HS-5 (cell line): Measurements from ENCODE around the gene CACNA1B.
A peak's percentile ranks its signal among the peaks of the same experiment; 100 is the strongest.

ENCODE experiments used
- DNase-seq: peaks from one replicate; pipeline ENCODE4 v3.0.0-alpha.2; 2012; ENCODE audit warnings: low read depth

Gene CACNA1B

DNA sequence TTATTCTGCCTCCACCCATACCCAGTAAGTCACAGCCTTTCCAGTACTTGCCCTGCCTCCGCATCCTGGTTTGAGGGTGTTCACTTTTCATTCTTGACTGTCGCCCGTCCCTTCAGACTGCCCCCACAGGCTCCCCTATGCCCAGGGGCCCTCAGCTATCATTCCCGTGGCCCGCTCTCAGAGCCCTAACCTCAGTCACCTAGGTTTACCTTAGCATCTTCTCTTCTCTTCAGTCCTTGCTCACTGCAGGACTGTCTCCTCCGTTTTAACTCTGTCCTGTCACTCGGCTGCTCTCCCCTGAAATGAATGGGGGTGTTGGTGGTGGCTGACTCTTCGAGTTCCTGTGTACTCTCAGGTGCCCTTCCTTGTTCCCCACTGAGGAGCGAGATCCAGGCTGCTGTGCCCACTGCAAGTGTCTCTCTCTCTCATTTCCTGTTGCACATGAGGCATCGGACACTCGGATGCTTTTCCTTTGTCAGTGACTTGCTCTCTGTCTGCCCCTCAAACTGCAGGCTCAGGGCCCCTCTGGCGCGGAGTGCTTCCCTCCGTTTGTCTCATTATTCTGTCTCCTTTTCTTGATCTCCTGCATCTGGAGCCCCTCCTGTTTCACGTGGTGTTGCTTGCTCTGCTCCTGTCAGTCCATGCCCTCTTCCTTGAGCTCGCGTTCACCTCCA, 89.8 kb downstream of the CACNA1B start:
- no peak for DNase-seq

DNA sequence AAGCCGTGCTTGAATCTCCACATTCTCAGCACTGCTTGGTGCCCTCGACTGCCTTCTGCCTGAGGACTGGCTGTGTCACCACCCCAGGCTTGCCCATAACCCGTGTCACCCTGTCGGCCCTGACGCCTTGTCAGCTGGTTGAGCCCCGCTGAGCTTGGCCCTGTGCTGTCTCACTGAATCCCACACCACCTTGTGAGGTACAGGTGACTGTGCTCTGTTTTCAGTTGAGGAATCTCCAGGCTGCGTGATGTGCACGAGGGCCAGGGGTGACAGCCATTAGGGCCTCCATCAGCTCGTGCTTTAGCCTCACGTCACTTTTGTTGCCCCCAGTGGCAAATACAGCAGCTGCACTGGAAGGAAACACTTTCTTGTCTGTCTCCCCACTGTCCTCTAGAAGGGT, 90.7 kb downstream of the CACNA1B start:
- no peak for DNase-seq

DNA sequence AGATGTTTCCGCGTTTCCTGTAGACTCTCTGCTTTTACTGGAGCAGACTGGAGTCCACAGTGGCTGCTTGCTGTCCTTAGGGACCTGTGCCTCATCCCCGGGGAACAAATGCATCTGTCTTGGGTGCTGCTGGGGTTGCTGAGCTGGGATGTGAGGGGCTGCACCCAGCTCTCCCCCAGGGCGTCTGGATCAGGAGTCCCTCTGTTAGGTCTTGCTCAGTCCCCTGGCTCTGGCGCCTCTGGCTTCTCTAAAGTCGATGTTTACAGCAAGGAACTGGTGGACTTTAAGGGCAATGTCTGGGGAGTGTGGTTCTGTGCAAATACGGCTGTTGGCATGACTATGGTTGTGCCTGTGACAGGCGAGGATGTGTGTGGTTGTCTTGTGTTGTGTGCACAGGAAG, 91.4 kb downstream of the CACNA1B start:
- DNase-seq, result no peak

DNA sequence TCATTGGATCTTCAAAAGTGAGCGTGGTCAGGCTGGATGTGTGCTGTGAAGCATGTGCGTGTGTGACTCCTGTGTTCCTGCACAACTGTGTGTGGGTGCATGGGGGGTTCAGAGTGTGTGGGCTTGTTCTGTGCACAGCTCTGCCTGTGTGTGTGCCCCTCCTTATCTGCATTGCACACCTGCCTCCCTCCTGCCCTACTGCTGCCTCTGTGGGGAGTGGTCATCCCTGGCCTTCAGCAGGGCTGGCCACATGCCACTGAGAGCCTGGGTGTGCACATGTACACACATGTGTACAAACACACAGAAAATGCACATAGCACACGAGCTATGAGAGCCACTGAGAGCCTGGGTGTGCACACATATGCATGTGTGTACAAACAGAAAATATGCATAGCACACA, 92.1 kb downstream of the CACNA1B start:
- DNase-seq, result no peak

DNA sequence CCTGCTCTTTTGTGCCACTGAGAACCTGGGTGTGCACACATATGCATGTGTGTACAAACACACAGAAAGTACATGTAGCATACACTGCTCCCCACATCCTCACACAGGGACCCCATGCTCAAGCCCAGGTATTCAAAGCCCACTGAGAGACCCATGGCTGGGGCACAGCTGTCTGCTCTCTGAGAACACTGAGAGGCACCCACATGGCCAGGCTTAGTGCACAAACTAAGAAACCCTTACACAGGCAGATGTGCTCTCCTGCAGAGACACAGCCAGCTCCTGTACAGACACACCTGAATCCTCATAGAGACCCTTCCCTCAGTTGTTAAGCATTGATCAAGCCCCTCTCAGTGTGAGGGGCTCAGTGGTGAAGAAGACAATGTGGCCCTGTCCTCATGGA, 92.5 kb downstream of the CACNA1B start:
- DNase-seq, result no peak

DNA sequence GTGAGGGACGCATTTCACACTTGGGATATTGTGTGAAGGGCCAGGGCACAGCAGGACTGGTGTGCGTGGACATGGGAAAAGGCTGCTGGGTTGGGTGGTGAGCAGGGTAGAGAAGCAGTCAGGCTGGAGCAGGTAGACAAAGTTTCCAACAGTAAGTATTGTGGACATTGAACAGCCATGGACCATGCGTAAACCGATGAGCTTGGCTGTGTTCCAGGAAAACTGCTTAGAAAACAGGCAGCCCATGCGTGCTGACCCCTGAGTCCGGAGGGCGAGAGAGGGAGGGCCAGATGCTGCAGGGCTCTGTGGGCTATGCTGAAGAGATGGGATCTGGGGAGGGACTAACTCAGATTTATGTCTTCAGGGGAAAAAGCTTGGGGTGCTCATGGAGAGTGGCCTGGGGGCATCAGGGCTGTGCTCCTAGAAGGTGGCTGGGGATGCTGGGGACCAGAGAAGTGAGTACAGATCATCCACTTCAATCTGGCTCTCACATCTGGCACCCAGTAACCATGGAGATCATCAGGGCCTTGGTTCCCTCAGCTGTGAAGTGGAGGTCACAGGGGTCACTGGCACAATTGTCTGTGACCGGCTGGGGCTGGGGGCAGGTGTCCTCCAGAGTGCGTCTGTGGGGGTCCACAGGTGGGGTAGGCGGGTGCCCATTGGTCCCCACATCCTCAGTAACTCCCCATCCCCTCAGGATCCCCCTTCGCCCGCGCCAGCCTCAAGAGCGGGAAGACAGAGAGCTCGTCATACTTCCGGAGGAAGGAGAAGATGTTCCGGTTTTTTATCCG, 93.3 kb downstream of the CACNA1B start:
- DNase-seq, result no peak

DNA sequence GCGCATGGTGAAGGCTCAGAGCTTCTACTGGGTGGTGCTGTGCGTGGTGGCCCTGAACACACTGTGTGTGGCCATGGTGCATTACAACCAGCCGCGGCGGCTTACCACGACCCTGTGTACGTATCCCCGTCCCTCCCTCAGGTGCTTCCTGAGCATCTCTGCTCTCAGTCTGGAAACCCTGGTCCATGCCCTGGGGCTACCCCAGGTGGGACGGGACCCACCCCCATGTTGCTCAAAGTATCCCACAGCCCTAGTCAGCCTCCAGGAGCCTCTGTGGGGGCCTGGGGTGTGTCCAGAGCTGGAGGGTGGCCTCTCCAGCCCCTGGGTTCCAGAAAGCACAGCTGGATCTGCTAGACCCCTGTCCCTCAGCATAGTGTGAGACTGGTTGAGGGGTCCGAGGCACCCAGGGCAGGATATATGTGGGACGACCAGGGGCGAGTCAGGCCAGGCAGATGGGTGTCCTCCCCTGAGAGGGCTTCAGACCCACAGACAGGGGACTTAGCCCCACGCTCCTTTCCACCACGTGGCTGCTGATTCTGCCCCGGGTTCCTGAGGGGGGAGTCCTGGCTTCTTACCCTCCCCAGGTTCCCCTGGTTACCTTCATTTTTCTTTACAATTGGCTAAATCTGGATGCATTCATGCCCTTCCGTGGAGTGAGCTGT, 94.0 kb downstream of the CACNA1B start:
- DNase-seq, result no peak

DNA sequence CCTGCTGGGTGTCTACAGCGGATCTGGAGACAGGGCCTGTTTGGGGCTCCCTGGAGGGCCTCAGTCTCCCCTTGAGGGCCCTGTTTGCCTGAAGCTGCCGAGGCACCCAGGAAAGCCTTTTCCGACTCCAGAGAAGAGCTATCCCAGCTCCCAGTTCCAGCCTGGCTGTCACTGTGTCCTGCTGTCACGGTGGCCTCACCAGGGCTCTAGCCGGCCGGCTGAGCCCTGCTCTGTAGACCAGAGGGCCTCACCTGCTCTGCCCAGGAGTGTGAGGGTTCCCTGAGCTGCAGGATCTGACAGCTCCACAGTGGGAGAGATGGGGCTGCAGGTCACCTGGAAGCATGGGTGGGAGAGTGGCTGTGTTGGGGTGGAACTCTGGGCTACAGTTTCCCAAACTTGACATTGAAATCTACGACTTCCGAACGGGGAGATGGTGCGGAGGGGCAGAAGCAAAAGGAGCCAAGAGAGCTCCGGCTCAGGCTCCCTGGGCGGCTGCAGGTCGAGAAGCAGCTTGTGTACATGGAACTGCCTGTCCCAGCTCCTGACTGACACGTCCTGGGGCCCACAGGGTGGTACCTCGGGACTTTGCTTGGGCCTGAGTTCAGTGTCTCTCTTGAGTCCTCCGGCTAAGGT, 94.9 kb downstream of the CACNA1B start:
- no peak for DNase-seq

DNA sequence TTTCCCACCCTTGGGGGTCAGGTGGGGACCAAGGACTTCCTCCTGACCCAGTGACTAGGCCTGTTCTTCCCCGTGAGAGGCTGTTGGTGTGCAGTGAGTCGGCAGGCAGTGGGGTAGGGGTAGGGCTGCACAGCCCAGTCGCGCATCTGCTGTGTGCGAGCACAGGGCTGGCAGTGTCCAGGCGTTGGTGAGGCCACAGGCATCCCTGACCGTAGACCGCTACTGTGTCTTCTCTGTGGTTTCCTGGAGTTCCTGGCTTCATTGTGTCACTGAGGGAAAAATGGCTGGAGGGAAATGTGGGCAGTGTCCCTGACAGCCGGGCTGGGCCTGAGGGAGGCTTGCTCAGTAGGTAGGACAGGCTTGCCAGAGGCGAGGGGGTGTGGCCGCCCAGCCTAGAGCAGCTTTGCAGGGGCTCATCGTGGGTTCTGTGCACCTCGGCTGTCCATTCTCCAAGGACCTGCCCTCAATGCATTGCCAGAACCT, 95.4 kb downstream of the CACNA1B start:
- no peak for DNase-seq

DNA sequence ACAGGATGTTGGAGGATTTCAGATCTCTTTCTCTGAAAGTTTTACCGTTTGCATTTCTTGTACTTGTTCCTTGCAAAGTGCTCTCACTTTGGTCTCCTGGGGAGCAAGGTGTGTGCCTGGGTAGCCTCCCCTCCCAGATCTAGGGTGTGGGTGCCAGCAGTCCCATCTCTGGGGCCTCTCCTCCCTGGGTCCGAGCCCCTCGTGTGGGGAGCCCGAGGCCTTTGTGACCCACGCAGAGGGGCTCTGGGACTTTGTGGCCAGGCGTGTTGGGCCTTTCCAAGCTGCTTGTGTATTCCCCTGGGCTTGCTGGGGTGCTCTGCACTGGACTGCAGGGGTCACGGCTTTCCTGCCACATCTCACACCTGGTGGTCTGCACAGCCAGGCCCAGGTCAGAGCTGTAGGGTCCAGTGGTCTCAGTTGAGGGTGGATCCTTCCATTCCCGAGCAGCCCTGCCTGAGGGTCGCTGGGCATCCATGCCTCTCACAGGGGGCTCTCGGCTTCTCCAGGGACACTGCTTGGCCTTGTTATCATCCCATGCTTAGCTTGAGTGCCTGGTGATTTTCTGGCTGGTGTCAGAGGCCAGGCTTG, 96.3 kb downstream of the CACNA1B start:
- DNase-seq, result no peak

DNA sequence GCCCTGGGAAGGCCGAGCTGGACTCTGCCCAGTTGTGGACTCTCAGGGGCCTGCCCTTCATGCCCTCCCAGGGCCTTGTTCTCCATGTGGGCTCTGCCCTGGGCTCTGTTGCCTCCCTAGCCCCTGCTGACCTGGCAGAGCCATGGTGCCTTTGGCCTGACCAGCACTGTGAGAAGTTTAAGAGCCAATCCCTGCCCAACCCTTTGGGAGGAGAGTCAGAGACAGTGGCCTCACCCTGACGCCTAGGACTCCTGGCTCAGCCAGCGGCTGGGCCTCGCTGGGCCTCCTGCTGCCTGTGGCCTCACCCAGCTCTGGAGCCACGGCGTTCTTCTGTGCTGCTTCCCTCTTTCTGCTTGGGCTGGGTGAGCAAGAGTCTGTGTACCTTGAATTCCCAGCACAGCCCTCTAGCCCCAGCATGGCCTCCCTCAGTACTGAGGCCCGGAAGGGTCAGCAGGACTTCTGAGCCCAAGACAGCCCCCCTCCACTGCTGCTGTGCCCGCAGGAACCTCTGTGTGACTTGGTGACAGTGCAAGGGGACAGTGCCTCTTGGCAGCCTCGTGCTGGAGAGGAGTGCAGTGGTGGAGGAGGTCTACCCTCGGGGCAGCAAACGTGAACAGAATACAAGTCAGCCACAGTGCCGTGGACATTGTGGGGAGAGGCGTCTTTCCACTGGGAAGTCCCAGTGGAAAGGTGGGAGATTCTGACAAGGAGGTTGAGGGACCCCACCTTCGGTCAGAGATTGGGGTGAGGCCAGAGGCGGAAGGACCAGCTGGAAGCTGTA, 97.4 kb downstream of the CACNA1B start:
- no peak for DNase-seq

DNA sequence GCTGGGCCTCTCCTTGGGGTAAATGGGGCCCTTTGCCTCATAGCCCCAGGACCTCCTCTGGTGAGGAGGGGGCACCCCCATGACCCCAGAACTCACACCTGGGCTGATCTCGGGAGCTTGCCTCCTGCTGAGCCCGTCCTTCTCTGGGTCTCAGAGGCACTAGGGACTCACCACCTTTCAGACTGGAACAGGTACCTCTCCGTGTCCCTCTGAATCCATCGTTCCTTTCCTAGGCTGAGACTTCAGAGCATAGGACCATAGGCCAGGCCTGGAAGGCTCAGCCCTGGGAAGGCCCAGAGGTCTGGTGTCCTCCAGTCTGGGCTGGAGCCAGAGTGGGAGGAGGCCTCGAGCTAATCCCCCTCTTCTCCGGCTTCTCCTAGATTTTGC, 97.9 kb downstream of the CACNA1B start:
- DNase-seq, result no peak

DNA sequence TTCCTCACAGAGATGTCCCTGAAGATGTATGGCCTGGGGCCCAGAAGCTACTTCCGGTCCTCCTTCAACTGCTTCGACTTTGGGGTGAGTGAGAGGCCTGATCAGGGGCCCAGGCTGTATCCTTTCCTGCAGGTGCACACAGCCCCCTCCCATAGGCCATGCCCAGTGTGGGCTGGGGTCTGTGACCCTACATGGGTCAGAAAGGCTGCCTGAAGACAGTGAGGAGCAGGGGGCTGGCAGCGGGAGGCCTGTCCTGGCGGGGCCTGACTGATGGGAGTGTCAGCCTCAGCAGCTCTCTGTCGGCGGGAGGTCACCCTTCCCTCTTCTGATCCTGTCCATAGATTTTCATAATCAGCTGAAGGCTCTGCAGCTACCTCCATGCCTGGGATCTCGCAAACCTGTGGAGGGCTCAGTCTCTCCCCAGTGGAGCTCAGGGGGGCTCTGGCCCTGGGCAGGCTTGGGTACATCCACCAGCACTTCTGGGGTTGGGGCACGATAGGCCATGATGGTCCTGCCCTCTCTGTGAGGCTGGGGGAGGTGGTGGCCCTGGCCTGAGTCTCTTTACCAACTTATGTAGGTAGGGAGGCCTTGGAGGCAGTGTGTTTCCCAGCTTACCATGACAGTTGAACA, 98.5 kb downstream of the CACNA1B start:
- DNase-seq, result no peak

DNA sequence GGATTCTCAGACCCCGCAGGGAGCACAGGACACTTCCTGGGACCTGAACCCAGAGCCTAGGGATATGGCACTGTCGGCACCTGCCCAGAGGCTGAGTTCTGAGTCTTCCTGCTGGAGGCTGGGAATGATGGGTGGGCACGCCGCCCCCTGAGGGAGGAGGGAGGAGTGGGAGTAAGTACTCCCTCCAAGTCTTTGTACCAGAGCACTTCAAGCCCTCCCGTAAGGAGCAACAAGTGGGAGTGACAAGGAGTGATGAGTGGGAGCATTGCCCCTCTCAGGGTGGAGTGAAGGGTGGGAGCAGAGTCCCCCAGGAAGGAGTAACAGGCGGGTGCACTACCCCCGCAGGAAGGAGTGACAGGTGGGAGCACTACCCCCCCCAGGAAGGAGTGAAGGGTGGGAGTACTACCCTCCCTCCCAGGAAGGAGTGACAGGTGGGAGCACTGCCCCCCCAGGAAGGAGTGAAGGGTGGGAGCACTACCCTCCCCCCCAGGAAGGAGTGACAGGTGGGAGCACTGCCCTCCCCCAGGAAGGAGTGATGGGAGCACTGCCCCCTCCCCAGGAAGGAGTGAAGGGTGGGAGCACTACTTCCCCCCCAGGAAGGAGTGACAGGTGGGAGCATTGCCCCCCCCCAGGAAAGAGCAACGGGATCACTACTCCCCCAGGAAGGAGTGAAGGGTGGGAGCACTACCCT, 100.1 kb downstream of the CACNA1B start:
- no peak for DNase-seq

DNA sequence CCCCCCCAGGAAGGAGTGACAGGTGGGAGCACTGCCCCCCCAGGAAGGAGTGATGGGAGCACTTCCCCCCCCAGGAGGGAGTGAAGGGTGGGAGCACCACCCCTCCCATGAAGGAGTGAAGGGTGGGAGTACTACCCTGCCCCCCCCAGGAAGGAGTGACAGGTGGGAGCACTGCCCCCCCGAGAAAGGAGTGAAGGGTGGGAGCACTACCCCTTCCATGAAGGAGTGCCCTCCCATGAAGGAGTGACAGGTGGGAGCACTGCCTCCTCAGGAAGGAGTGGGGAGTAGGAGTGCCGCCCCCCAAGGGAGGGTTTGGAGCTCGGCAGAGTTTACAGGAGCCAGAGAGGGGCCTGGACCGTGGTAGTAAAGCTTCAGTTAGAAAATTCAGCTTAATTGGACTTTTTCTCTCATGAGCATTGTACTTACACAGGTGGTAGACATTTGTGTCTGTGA, 100.7 kb downstream of the CACNA1B start:
- no peak for DNase-seq

DNA sequence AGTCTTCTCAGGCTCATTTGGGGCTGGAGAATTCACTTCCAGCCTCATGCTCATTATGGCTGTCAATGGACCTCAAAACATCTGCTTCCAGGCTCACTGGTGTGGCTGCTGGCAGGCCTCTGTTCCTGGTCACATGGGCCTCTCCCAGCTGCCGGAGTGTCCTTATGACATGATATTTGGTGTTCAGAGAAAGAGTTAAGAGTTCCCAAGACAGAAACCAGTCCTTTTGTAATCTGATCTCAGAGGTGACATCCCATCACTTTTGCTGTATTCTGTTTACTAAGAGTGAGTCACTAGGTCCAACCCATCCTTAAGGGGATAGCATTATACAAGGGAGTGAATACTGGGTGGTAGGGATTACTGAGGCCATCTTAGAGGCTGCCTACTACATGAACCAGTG, 104.6 kb downstream of the CACNA1B start:
- peak; percentile 30 for DNase-seq

DNA sequence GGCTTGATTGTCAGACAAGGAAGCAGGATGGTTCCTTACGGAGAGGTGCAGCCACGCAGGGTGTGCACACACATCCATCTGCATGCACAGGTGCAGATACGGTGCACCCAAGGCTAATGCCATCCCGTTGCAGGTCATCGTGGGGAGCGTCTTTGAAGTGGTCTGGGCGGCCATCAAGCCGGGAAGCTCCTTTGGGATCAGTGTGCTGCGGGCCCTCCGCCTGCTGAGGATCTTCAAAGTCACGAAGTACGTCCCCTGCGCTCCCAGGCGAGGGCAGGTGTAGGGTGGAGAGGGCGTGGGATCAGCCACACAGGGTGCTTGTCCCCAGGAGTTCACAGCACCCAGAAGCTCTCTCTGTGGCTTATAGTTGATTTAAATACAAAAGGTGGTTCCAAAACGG, 106.4 kb downstream of the CACNA1B start:
- DNase-seq, result no peak

DNA sequence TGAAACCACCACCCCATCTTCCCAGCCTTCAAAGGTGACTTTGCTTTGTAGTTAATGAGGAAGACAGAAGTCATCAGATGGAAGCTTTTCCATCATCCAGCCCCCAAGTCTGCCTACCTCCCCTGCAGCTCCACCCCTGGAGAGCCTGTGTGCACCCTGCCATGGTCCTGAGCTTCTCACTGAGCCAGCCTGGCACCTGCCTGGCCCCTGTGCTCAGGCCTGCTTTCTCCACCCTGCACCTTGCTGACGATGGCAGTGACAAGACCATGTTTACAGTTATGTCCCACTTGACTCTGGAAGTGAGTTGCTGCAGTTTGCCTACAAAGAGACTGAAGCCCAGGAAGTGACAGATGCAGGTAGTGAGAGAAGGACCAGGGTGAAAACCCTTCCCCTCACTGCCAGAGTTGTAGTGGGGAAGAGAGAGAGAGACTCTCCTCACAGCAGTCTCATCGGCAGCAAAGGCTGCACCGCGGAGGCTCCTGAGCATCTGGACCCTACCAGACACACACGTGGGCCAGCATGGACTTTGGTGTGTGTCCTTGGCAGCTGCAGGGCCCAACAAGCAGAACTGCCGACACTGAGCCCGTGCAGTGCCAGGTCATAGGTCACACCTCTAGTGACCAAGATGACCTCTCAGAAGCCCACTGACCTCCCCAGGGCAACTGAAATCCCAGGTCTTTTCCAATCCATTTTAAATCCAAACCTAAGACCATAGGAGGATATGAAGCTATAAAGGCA, 107.1 kb downstream of the CACNA1B start:
- no peak for DNase-seq

DNA sequence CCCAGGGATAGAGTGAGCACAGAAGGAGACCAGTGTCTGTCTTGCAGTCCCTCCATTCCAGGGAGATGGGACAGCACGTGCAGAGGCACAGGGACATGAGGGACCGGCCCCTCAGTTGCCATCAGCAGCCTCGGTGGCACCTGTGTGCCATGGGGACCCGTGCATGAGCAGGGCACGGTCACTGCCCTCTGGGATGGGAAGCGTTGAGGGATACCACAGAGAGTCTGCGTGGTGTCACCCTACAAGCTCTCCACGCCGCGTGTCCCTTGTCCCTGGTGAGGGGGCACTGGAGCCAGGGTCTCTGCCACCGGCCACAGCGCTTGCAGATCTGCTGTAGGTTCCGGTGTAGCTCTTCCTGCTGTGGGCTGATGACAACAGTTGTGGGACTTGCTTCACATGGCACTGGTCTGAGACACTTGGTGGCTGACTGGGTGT, 108.1 kb downstream of the CACNA1B start:
- DNase-seq, result no peak
